Left ventricle myocardium superior (tissue), 1 donor: ENCODE data around the gene GLIPR2. TPM values are rescaled to one million over a fixed set of nuclear protein-coding genes. Genes with fewer than 3 reads are reported as not detected.
A peak's percentile ranks its signal among the peaks of the same experiment; 100 is the strongest.

Experiments
- ATAC-seq: fragments of 200-7000 bp; cut with Tn5 transposase; one replicate; pipeline ENCODE4 v1.9.1; 2020; ENCODE audit warnings: mild to moderate bottlenecking, moderate library complexity
- DNase-seq: peaks from one replicate; pipeline ENCODE4 v3.0.0-alpha.2; 2020
- intact Hi-C: fragments of 100-400 bp; cut with micrococcal nuclease; formaldehyde crosslinking; loops from one replicate; pipeline ENCODE4 v1.11.0; 2022
- total RNA-seq: library from RNA; stranded (reverse); fragmentation: NEBNext Ultra II Directional; extraction: Animal tissue kit (Norgen Biotek cat#: 25700); gene quantifications from one replicate; pipeline ENCODE4 v1.2.1, GENCODE V29; 2021
- donor health status: DM: no; HTN: yes; CAD: no; lungs with severe emphysema.

The GLIPR2 gene
- total RNA-seq, 1 donor from 2014 or later: 5.9 TPM

DNA sequence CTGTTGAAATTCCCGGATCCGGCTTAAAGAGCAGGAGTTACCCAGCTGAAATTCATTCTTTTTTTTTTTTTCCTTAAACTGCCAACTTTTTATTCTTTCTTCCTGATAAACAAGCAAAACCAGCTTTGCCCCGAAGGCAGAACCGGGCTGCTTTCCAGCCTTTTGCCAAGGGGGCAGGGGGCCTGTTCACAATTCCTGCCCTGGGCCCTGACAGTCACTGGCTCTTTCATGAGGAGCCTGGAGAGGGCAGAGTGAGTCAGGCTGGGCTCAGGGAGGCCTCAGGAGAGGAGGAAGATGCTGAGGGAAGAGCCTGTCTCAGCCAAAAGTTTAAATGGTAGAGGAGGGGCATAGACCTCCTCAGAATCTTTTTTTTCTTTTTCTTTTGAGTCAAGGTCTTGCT is 4.8 kb downstream of the GLIPR2 start:
- ATAC-seq (no peak), DNase-seq (no peak)
- intact Hi-C loops: no loop called here

DNA sequence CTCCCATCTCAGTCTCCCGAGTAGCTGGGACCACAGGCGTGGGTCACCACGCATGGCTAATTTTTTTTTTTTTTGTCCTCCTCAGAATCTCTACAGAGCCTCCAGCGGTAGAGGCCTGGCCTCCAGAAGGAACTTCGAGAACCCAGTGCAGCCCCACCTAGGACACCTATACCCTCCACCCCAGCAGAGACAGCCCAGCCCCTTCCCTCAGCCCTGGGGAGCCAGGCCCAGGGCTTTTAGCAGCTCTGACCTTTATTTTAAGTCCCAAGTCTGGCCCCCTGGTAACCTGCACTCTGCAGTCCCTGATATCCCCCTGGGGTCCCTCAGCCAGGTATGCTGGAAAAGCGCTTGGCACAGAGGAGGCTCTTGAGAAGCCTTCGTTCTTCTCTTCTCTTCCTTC is 5.2 kb downstream of the GLIPR2 start:
- ATAC-seq (no peak), DNase-seq (no peak)
- intact Hi-C loops: no loop called here

DNA sequence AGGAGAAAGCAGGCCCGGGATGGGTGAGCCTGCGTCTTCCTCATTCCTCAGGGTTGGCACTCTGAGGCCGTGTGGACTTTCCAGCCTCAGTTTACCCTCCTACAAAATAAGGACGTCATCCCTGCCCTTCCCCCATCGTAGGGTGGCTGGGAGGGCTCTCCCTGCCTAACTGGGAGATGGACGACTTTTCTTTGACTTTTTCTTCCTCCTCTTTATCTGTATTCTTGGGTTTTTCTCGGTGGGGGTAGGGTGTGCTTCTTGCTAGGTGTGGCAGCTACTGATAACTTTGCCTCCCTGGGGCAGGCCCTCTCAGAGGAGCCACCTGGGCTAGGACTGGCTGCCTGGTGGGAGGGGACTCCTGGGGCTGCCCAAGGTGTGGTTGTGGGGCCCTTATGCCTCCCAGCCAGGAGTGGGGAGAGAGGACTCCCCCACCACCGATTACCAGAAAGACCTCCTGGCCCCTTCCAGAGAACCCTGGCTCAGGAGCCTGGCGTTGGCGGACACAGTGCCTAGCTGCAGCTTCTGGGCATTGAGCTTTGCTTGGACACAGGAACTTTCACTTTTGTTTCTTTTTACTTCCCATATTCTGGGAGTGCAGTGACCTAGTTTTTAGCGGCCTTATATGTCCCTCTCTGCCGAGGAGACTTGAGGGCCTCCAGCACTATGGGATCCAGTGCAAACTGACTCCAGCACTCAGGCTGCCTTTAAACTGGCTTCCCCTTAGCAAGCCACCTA is 6.1 kb downstream of the GLIPR2 start:
- intact Hi-C loops: no loop called here
- DNase-seq: no peak

DNA sequence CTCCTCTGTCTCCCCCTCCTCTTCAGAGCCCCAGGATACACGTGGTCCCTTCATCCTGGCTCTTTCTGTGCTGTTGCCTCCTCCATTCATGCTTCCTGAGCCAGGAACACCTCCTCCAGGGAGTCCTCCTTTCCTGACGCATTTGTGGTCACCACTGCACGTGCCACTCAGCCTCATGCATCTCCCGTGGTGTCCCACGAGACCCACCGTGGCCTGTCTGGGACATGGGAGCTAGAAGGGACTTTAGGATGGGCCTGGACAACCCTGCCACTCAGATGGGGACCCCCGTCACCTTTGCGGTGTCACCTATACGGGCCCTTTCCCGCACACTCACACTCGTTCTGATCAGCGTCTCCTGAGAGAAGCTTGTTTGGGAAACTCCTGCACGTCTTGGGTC is 6.7 kb downstream of the GLIPR2 start:
- DNase-seq (no peak), ATAC-seq (no peak)
- intact Hi-C loops: no loop called here

More for the DNA sequence above, 6.1 kb downstream of the GLIPR2 start:
- ATAC-seq: peak; percentile 65

DNA sequence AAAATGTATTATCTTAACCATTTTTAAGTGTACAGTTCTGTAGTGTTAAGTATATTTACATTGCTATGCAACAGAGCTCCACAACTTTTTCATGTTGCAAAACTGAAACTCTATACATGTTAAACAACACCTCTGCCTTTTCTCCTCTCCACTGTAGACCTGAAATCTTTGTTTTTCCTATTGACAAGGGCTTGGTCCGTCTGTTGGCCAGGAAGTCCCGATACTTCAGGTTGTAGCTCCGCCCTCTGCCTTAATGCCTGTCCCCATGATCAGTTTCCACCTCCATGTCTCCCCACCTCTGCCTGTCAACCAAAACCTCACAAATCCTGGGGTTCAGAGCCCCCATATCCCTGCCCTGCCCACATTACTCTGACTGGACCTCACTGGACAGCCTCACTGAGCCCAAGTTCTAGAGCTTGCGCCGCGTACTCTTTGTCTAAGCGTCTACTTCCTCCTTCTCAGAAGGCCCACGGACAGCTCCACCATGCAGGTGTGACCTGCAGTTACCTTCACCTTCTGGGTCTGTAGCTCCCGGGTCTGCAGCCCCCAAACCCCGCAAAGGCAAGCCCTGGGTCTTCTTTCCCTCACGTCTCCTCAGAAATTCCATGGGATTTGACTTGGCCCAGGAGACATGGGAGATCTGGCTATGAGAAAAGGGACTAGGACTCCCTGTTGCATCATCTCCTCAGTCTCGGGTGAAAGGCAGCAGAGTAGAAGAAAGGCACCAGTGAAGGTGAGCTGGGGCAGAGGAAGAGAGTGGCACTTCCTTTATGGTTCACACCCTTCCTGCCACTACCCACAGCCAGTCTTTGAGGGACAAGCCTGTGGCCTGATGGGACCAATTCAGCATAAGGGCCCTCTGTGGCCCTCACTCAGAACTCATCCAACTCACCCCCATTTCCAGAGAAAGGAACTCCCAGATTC is 8.0 kb downstream of the GLIPR2 start:
- intact Hi-C loops: no loop called here
- no peak for DNase-seq
- no peak for ATAC-seq

DNA sequence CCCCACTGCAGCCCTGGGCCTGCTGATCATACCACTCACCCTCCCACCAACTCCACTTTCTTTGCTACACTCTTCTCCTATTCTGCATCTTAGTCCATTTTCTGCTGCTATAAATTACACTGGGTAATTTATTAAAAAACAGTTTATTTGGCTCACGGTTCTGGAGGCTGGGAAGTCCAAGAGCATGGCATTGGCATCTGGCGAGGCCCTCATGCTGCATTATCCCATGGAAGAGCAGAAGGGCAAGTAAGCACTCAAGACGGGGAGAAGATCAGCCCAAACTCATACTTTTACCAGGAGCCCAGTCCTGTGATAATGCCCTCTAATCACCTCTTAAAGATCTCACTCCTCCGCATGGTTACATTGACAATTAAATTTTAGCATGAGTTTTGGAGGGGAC is 9.4 kb downstream of the GLIPR2 start:
- intact Hi-C loops: no loop called here
- DNase-seq (no peak), ATAC-seq (no peak)

DNA sequence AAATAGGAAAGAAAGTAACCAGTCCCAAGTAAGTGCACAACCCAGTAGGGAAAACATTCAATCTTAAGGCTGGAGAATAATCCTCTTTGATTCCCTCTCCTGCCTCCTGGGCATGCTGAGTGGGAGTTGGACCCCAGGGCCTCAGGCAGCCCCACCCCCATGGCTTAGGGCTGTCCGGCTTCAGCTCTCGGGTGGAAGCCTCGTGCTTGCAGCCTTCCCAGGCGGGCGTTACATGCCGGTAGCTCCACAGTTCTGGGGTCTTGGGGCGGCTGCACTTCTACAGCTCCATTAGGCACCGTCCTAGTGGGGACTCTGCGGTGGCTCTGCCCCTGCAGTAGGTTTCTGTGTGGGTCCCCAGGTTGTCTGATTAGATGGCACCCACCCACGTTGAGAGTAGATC is 10.1 kb downstream of the GLIPR2 start:
- DNase-seq (no peak), ATAC-seq (no peak)
- intact Hi-C loops: no loop called here

DNA sequence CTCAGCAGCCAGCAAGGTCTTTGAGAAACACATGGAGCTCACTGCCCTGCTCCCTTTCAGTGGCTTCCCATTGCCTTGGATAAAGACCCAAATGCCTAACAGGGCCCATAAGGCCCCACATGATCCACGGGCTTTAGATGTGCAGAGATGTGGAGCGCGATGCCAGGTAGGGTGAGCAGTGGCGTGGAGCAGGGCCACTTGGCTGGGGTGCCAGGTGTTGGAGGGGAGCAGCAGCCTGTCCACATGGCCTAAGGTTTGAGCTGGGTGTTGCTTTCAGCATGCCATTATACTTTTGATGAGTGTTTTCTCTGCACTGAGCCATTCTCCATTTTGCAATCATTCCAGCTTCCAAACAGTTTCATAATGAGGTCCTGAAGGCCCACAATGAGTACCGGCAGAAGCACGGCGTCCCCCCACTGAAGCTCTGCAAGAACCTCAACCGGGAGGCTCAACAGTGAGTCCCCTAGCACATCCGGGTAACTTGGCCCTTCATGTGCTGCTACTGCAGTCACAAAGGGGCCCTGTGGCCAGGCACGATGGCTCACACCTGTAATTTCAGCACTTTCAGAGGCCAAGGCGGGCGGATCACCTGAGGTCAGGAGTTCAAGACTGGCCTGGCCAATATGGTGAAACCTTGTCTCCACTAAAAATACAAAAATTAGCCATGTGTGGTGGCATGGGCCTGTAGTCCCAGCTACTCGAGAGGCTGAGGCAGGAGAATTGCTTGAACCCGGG is 11.1 kb downstream of the GLIPR2 start:
- no peak for DNase-seq
- no peak for ATAC-seq
- intact Hi-C loops: no loop called here

DNA sequence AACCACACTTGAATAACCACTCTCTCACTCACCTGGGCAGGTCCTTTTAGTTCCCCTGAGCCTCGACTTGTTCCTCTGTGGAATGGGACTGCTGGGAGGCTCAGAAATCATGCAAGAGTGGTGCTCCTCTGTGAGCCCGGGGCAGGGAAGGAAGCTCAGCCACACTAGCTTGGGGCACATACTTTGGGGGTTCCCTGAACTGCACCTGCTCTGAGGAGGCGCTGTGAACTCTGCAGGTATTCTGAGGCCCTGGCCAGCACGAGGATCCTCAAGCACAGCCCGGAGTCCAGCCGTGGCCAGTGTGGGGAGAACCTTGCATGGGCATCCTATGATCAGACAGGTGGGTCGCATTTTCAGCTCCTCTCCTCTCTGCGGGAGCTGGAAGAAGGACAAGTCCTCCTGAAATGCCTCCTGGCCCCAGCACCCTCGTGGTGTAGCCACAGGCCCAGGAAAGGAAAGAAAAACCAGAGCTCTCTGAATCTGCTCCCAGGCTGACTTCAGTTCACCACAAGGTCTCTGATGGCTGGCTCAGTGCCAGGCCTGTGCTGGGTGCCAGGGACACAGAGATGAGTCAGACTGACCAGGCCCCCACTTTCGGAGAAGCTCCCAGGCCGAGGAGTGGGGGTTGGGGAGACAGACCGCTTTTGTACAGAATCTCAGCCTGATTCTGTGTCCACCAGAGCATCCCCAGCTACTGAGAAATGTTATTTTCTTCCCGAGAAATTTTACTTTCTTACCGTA is 11.9 kb downstream of the GLIPR2 start:
- peak; percentile 94 for ATAC-seq
- intact Hi-C loops: no loop called here
- DNase-seq: peak; percentile 97

DNA sequence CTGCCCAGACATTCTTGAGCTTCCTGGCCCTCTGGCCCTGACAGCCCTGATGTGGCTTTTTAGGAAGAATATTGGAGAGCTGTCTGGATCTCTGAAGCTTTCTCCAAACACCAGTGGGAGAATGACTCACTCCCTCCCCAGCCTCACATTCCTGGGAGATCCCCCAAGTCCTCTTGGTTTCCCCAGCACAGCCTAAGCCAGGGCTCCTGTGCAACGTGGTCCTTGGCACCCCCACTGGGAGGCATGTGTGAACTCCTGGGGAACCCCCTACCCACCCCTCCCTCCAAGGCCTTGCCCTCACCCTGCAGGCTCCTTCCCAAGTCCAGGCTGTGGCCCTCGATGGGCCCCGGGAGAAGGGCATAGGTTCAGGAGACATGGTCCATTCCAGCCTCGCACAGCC is 12.7 kb downstream of the GLIPR2 start:
- DNase-seq (no peak), ATAC-seq (peak; percentile 23)
- intact Hi-C loops: no loop called here

DNA sequence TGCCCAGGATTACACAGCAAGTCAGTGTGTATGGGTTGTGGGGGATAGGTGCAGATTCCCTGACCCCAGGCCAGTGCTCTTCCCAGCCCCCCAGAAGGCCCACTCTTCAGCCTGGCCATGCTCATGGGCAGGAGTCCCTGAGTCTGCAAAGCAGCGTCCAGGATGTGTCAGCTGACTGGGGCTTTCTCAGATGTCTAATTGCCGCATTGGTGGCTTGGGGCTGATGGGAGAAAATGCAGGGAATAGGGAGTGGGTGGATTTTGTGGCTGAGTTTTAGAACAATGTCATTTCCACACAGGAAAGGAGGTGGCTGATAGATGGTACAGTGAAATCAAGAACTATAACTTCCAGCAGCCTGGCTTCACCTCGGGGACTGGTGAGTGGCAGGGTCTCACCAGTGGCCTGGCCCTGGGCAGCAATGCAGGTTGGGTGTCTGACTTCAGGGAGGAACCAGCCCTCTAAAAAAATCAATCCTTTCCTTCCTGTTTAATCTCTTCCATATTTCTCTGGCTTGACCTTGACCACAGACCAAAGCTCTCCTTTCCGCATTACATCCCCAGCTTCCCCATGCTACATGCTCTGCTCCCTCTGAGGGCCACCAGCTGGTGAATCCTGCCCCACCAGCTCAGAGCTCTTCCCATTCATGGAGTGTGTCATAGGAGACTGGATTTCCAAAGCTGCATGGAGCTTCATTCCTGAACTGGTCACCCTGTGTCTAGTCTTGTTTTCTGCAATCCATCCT is 14.2 kb downstream of the GLIPR2 start:
- no peak for ATAC-seq
- no peak for DNase-seq
- intact Hi-C loops: no loop called here

DNA sequence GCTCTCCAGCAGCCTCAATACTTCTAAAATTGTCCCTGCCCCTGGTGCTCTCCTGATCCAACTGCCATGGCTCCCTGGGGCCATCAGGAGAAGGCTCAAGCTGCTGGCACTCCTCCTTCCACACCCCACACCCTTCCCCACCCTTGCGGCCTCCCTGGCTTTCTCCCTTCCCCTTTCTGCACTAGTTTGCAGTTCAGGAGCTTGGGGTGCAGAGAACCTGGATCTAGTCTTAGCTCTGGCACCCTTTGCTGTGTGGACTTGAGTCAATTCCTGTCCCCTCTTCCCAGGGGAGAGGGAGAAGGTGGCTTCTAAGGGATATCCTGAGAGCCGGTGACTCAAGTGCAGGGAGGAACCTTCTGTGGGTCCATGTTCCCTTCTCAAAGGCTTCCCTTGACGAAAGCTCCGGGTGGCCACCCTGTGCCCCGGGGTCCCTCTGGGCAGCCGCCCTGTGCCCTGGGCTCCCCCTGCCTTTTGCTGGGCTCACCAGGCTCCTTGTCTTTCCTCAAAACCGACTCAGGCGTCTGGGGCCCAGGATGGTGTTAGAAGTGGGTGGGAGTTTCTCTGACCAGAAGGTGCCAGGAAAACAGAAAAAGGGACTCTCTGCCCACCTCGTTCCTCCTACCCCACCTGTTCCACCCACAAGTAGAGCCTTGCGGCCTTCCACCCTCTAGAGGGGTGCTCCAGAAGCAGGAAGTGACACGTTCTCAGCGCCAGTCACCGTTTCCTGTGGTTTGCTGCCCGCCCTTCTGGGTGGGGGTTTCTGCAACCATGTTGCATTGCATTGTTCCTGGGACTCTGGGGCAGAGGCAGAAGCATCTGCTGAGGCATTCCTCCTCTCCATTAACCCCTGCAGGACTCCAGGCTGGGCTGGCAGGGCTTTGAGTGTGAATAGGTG is 15.0 kb downstream of the GLIPR2 start:
- DNase-seq (peak; percentile 67), ATAC-seq (peak; percentile 50)
- intact Hi-C loops: no loop called here

DNA sequence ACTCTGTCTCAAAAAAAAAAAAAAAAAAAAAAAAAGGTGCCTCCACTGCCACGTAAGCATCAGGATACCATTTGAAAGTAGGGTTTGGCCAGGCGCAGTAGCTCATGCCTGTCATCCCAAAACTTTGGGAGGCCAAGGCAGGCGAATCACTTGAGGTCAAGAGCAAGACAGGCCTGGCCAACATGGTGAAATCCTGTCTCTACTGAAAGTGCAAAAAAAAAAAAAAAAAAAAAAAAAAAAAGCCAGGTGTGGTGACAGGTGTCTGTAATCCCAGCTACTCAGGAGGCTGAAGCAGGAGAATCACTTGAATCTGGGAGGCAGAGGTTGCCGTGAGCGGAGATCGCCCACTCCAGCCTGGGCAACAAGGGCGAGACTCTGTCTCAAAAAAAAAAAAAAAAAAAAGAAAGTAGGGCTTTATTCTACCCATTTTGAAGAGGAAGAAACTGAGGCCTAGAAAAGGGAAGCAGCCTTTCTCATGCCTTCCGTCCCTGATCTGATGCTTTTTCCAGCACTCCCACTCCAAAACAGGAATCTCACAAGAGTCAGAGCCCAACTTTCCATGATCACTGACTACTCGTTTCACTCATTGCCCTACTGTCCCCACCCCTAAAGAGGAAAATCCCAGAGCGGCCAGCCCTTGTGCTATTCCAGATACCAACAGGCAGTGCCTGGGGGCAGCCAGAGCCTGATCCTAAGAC is 16.4 kb downstream of the GLIPR2 start:
- no peak for ATAC-seq
- intact Hi-C loops: no loop called here
- no peak for DNase-seq

DNA sequence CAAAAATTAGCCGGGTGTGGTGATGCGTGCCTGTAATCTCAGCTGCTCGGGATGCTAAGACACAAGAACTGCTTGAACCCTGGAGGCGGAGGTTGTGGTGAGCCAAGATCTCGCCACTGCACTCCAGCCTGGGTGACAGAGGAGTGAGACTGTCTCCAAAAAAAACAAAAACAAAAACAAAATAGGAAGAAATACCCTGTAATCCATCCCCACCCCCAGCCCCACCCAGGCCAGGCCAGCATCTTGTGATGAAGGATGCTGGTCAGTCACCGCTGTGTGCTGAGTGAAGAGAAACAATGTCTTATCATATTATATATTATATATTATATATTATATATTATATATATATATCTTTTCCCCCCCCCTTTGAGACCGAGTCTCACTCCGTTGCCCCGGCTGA is 17.2 kb downstream of the GLIPR2 start:
- no peak for DNase-seq
- intact Hi-C loops: no loop called here
- ATAC-seq: no peak

DNA sequence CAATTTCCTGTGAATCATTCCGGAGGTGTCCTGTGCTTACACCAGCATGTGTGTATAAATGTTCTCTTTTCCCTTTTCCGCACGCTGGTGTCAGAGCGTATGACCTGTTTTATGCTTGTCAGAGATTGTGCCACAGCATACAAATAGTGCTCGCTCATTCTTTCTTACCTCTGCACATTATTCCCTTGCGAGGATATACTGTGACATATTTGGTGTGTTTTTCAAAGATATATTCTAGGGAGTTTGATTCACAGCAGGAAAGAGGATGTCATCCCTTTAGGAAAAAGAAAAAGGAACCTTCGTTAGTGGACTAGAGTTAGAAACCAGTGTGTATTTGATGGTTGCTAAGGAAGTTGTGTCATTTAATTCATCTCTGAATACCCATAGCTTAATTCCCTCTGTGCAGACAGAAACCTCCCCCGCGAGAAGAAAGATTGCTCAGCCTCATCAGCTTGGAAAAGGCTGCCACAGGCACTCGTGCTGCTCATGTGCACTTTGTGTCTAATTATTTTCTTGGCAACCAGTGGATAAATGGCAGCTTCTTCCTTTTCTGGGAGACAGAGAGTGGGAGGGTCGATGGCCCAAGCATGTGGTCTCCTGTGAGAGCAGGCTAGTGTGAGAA is 17.9 kb downstream of the GLIPR2 start:
- intact Hi-C loops: no loop called here
- DNase-seq: no peak

DNA sequence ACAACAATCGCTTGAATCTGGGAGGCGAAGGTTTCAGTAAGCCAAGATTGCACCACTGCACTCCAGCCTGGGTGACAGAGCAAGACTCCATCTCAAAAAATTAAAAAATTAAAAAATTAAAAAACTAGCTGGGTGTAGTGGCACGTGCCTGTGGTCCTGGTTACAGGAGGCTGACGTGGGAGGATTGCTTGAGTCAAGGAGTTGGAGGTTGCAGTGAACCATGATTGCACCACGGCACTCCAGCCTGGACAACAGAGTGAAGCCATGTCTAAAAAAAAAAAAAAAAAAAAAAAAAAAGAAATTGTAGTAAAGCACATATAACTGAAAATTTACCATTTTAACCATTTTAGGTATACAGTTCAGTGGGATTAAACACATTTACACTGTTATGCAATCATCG is 19.6 kb downstream of the GLIPR2 start:
- intact Hi-C loops: no loop called here
- DNase-seq: no peak
- no peak for ATAC-seq

More for the DNA sequence above, 17.9 kb downstream of the GLIPR2 start:
- peak; percentile 27 for ATAC-seq

DNA sequence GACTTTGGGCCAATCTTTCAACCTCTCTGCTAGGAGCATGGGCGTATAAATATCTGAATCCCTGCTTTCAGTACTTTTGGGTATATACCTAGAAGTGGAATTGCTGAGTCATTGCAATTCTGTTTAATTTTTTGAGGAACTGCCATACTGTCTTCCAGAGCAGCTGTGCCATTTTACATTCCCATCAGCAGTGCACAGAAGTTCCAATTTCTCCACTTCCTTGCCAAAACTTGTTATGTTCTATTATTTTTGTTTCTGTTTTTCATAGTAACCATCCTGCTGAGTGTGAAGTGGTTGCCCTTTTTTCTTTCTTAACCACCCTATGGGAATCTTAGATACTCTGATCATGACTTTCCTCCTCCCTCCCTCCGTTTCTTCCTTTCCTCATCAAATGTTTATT is 21.6 kb downstream of the GLIPR2 start:
- DNase-seq: no peak
- intact Hi-C loops: no loop called here
- ATAC-seq: peak; percentile 74
